ENCODE results near the gene KCNG4. TPM values are rescaled to one million over a fixed set of nuclear protein-coding genes. Genes with fewer than 3 reads are reported as not detected.

Gene KCNG4
- total RNA-seq, 2 experiments from 2014 or later = not detected

DNA sequence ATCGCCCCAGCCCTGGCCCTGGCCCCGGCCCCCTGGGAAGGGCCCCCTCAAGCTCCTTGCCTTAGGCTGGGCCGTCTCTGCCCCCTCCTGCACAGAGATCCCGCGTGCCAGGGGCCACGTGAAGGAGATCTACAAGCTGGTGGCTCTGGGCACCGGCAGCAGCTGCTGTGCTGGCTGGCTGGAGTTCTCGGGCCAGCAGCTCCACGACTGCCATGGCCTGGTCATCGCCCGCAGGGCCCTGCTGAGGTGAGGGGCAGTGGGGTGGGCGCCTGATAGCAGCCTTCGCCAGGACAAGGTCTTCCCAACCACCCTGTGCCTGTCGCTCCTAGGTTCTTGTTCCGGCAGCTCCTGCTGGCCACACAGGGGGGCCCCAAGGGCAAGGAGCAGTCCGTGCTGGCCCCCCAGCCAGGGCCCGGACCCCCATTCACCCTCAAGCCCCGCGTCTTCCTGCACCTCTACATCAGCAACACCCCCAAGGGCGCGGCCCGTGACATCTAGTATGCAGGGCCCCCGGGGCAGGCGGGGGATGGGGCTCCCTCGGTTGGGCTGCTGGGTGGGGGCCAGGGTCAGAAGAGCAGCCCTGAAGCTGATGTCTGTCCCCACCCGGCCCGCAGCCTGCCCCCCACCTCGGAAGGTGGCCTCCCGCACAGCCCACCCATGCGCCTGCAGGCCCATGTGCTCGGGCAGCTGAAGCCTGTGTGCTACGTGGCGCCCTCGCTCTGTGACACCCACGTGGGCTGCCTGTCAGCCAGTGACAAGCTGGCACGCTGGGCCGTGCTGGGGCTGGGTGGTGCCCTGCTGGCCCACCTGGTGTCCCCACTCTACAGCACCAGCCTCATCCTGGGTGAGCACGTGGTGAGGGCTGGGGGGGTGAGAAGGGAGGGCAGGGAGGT, 44.4 kb downstream of the KCNG4 start:
- no peaks in the 10 kb centered on the region for H3K9me3 Mint-ChIP-seq
- H3K36me3 Mint-ChIP-seq (ENCODE audit: low read depth) = no peaks in the 10 kb centered on the region
- H3K27me3 Mint-ChIP-seq = no peaks in the 10 kb centered on the region
- CTCF ChIA-PET = interaction anchor here (1.1 kb wide), 1 partner anchor 132 kb away, joined by 3 read pairs; no protein-coding TSS in a partner anchor
- H3K4me3 Mint-ChIP-seq = no peak overlapping the region
- POLR2A ChIA-PET = interaction anchor here (1.7 kb wide), 1 partner anchor 79 kb away, joined by 4 read pairs; the partner anchor contains the start of gene MBTPS1
- no peak overlapping the region for H3K27ac Mint-ChIP-seq
- peaks cover 16% of the 10 kb centered on the region for H3K4me1 Mint-ChIP-seq (ENCODE audit: low read depth)
- ATAC-seq = no peak
- intact Hi-C loops (cut with micrococcal nuclease) = no loop called here
- no peak for DNase-seq
- TF ChIP-seq CTCF (IDR thresholded peaks at IDR 0.05) = no peak

DNA sequence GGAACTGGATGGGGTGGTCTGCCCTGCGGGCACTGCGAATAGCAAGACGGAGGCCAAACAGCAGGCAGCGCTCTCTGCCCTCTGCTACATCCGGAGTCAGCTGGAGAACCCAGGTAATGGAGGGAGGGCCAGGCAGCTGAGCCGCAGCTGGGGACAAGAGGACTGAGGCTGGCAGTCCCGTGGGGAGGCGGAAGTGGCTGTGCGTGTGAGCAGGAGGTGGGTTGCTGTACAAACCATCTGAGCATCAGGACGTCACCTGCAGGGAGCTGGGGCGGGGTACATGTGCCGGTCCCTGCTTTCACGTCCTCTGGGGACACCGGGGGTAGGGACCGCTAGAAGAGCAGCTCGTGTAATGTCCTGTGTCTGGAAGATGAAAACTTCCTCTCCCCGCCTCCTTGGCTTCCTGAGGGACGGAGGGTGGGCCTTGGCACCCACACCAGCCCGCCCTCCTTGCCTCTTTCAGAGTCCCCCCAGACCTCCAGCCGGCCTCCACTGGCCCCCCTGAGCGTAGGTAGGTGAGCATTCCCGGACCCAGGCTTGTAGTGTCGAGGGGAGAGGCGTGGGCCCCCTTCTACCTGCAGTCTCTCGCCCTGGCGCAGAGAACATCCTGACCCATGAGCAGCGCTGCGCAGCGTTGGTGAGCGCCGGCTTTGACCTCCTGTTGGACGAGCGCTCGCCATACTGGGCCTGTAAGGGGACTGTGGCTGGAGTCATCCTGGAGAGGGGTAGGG, 45.2 kb downstream of the KCNG4 start:
- Mint-ChIP-seq H3K4me1 (ENCODE audit: low read depth) (peaks cover 16% of the 10 kb centered on the region), H3K9me3 (no peaks in the 10 kb centered on the region), H3K27ac (peak overlapping the region; percentile 73), H3K36me3 (ENCODE audit: low read depth) (no peaks in the 10 kb centered on the region), H3K4me3 (peak overlapping the region; percentile 61), H3K27me3 (no peaks in the 10 kb centered on the region)
- DNase-seq (peak; percentile 77), ATAC-seq (peak; percentile 81)
- no peak for TF ChIP-seq CTCF (IDR thresholded peaks at IDR 0.05)
- intact Hi-C loops (cut with micrococcal nuclease) = no loop called here
- ChIA-PET POLR2A (interaction anchor here (1.7 kb wide), 1 partner anchor 78 kb away, joined by 4 read pairs; the partner anchor contains the start of gene MBTPS1), CTCF (interaction anchor here (1.1 kb wide), 1 partner anchor 132 kb away, joined by 3 read pairs; no protein-coding TSS in a partner anchor)

DNA sequence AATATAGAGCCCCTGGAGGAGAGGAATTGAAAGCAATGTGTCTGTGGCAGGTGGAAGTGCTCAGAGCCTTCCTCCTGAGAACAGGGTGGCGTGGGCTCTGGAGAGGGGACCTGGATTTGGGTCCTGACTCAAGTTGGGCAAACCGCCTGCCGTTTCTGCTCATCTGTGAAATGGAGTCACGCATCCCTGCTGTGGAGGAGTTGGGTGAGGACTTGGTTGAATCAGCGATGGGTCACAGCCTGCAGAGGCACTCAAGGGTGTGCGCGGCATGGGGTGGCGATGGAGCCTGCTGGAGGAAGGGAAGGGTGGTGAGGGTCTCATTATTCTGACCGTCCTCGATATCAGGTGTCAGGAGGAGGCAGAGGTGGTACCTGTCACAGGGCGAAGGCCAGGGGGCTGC, 45.8 kb downstream of the KCNG4 start:
- H3K27me3 Mint-ChIP-seq = no peaks in the 10 kb centered on the region
- peaks cover 16% of the 10 kb centered on the region for H3K4me1 Mint-ChIP-seq (ENCODE audit: low read depth)
- H3K9me3 Mint-ChIP-seq = no peaks in the 10 kb centered on the region
- intact Hi-C loops (cut with micrococcal nuclease) = no loop called here
- DNase-seq = peak; percentile 24
- peak overlapping the region; percentile 73 for H3K27ac Mint-ChIP-seq
- ChIA-PET CTCF (no interaction called here), POLR2A (interaction anchor here (1.1 to 1.7 kb wide), 2 partner anchors 77 to 309 kb away, joined by 3 to 4 read pairs; partner anchors contain the start of gene MBTPS1)
- peak; percentile 28 for ATAC-seq
- peak overlapping the region; percentile 61 for H3K4me3 Mint-ChIP-seq
- no peaks in the 10 kb centered on the region for H3K36me3 Mint-ChIP-seq (ENCODE audit: low read depth)
- no peak for TF ChIP-seq CTCF (IDR thresholded peaks at IDR 0.05)

GRCh38 chr16:84193480-84193879, 46.3 kb downstream of the KCNG4 start:
- H3K27ac Mint-ChIP-seq = peak overlapping the region; percentile 73
- intact Hi-C loops (cut with micrococcal nuclease) = no loop called here
- H3K27me3 Mint-ChIP-seq = no peaks in the 10 kb centered on the region
- no peak for TF ChIP-seq CTCF (IDR thresholded peaks at IDR 0.05)
- no peaks in the 10 kb centered on the region for H3K9me3 Mint-ChIP-seq
- H3K4me1 Mint-ChIP-seq (ENCODE audit: low read depth) = peaks cover 16% of the 10 kb centered on the region
- H3K36me3 Mint-ChIP-seq (ENCODE audit: low read depth) = no peaks in the 10 kb centered on the region
- H3K4me3 Mint-ChIP-seq = peak overlapping the region; percentile 61
- peak; percentile 31 for ATAC-seq
- CTCF ChIA-PET = no interaction called here
- peak; percentile 36 for DNase-seq
- POLR2A ChIA-PET = interaction anchor here (0.7 to 1.1 kb wide), 2 partner anchors 76 to 310 kb away, joined by 3 to 4 read pairs; partner anchors contain the start of gene MBTPS1
